Ovary (tissue), 3 donors: ENCODE measurements around the gene FBXO8.

Experiments
- EP300 ChIP-seq: sonication (generic); formaldehyde crosslinking; IDR thresholded peaks from one replicate; pipeline ENCODE4 v1.6.1; 2017; ENCODE audit warnings: antibody characterized with exemption
- TF ChIP-seq, protein P1 (sequence below), 3 donors: fragments of 450-650 bp in 2 of 3; fragments of 200-600 bp in 1 of 3; IDR thresholded peaks; one replicate each; pipeline versions ENCODE4 v1.5.1 to v1.8.0; 2016 to 2022; ENCODE audit warnings: antibody characterized with exemption in 3 of 3, mild to moderate bottlenecking in 1 of 3
- donor health status: DM: no; HTN: no; CAD: no.

DNA sequence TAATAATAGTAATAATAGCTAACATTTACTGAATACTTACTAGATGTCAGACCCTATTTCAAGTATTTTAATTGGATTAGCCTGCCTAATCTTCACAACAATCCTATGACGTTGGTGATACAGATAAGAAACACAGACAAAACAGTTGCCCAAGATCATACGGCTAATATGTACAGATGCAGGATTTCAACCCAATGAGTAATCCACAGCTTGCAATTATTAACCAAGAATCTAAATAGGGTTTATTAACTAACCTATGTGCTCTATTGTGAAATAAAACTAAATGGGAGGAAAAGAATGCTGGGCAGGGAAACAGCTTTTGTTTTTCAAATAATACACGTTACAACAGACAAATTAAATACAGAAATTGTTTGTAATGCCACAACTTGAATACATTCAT lies 23.4 kb downstream of the FBXO8 start:
- TF ChIP-seq, protein P1, sequence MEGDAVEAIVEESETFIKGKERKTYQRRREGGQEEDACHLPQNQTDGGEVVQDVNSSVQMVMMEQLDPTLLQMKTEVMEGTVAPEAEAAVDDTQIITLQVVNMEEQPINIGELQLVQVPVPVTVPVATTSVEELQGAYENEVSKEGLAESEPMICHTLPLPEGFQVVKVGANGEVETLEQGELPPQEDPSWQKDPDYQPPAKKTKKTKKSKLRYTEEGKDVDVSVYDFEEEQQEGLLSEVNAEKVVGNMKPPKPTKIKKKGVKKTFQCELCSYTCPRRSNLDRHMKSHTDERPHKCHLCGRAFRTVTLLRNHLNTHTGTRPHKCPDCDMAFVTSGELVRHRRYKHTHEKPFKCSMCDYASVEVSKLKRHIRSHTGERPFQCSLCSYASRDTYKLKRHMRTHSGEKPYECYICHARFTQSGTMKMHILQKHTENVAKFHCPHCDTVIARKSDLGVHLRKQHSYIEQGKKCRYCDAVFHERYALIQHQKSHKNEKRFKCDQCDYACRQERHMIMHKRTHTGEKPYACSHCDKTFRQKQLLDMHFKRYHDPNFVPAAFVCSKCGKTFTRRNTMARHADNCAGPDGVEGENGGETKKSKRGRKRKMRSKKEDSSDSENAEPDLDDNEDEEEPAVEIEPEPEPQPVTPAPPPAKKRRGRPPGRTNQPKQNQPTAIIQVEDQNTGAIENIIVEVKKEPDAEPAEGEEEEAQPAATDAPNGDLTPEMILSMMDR (IDR thresholded peaks at IDR 0.05) = no peak
- TF ChIP-seq EP300 = no peak
